Activated T-cell treated with anti-CD3 and anti-CD28 coated beads for 4 hours (primary cell): ENCODE results near the gene ZNF385C.
A peak's percentile ranks its signal among the peaks of the same experiment; 100 is the strongest.

ENCODE experiments used
- DNase-seq: peaks from one replicate; pipeline ENCODE4 v3.0.0-alpha.2; 2020

ZNF385C gene

DNA sequence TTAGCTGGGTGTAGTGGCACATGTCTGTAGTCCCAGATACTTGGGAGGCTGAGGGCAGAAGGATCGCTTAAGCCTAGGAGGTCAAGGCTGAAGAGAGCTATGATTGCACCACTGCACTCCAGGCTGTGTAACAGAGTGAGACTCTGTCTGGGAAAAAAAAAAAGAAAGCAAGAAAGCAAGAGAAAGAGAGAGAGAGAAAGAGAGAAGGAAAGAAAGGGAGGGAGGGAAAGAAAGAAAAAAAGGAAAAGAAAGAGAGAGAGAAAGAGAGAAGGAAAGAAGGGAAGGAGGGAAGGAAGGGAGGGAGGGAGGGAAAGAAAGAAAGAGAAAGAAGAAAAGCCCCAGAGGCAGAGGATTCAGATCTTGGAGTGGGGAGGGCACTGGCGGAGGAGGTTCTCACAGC, 7.7 kb upstream of the ZNF385C start:
- DNase-seq, result no peak

- DNase-seq, result no peak
Observed at GRCh38 chr17:42104264-42104663, 6.0 kb upstream of the ZNF385C start.

DNA sequence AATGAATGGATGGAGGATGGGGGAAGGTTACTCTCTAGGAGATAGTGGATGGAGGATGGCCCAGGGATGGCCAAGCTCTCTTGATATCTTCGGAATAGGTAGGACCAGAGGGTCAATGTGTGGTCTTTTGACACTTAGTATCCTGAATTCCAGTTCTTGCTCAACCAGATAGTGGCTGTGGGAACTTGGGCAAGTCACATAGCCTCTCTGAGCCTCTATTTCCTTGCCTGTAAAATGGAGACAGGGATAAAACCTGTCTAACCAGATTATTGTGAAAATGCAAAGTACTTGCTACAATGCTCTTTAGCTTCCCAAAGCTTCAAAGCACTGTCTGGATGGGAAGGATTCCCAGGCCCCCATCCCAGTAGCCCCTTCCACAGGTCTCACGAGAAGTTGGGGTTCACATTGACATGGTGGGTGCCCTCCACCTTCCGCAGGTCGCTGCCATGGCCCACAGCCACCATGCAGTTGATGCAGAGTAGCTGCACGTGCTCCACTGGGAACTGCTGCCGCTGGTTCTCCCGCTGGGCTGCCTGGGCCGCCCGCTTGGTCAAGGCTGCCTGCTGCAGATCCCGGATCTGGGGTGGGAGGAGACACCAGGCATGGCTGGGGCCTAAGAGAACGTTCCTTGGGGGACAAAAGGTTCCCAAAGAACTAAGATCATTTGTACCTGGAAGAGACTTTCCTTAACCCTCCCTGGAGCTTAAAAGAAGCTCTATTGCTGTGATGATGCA, 5.1 kb upstream of the ZNF385C start:
- no peak for DNase-seq

- peak; percentile 44 for DNase-seq
Observed at GRCh38 chr17:42101513-42102292, 3.4 kb upstream of the ZNF385C start.

DNA sequence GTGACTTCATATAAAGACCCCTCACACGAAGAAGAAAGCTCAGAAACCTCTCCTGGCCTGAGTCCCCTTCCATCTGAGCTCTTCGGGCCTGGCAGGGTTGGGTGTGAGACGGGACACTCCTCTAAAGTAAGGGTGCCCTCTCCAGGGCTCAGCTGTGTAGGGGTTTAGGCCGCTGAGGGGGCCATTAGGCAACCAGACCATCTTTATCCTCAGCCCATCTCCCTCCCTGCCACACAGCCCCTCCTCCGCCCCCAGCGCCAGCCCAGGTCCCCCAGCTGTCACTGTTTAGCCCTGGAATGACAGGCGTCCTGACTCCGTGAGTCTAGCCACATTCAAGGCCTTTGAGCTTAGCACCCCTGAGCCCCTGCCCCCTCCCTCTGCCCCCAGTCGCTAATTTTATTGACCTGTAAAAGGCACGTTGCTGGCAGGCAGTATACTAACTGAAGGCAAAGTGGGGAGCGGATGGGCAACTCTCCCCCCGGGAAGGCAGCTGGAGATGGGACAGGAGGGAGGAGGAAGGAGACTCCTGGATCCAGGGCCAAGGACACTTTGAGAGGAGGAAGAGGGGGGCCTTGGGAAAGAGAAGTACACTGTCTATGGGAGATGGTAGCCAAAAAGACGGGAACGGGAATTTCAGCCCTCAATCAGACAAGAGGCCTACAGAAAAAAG, 592 bp upstream of the ZNF385C start:
- DNase-seq, result no peak

GRCh38 chr17:42096360-42097111, 1.7 kb downstream of the ZNF385C start:
- no peak for DNase-seq

DNA sequence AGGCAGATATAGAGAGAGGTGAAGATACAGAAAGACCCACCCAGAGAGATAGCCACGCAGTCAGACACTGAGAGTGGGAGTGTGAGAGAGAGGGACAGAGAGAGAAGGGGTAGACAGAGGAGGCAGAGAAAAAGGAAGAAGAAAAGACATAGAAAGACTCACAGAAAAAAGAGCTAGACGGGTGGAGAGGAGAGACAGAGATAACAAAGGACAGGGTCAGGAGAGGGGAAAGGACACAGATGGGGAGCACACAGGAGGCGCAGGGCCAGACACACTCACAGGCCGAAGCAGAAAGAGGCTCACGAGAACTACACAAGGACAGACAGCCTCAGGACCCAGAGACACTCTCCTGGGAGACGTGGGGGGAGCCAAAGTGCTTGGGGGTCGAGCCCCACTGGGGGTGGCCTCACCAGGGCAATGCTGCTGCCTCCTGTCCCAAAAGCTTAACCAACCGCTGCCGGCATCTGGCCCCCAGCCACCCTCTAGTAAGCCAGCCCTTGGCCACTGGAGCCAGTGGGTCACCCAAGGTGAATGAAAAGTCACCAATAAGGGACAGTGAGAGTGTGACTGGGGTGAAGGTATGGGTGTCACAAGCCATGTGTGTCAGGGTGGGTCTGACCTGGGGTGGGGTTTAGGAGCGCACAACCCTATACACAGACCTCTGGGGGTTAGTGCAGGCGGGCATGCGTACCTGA, 3.8 kb downstream of the ZNF385C start:
- no peak for DNase-seq

DNA sequence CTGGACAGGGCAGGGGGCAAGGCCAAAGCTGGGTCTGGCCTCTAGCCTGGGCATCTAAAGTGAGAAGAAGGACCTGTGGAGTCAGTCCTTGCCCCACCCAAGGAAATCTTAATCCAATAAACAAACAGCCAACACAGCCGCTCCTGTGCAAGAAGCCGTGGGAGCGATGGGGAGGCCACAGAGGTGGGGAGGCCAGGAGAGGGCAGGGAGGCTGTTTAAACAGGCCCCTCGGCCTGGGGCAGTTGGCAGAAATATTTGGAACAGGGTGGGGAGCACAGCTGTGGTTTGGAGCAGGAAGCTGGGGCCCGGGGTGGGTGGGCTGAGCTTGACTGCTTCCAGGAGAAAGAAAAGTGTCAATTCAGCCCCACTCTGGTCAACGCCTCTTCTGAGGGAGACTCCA, 5.3 kb downstream of the ZNF385C start:
- no peak for DNase-seq

- DNase-seq, result no peak
Observed at GRCh38 chr17:42090964-42091790, 7.1 kb downstream of the ZNF385C start.

DNA sequence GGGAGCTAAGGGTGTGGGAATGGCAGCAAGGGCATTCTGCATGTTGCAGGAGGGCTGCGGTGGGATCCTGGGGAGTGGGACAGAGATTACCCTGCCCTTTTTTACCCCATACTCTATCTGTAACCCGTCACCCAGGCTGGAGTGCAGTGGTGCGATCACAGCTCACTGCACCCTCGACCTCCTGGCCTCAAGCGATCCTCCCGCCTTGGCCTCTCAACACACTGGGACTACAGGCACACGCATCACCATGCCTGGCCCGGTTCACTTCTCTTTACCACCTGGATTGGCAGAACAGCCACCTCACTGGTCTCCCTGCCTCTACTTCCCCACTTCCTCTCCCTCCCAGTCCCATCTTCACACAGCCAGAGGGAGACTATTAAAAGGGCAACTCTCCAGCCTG, 9.5 kb downstream of the ZNF385C start:
- DNase-seq, result no peak

DNA sequence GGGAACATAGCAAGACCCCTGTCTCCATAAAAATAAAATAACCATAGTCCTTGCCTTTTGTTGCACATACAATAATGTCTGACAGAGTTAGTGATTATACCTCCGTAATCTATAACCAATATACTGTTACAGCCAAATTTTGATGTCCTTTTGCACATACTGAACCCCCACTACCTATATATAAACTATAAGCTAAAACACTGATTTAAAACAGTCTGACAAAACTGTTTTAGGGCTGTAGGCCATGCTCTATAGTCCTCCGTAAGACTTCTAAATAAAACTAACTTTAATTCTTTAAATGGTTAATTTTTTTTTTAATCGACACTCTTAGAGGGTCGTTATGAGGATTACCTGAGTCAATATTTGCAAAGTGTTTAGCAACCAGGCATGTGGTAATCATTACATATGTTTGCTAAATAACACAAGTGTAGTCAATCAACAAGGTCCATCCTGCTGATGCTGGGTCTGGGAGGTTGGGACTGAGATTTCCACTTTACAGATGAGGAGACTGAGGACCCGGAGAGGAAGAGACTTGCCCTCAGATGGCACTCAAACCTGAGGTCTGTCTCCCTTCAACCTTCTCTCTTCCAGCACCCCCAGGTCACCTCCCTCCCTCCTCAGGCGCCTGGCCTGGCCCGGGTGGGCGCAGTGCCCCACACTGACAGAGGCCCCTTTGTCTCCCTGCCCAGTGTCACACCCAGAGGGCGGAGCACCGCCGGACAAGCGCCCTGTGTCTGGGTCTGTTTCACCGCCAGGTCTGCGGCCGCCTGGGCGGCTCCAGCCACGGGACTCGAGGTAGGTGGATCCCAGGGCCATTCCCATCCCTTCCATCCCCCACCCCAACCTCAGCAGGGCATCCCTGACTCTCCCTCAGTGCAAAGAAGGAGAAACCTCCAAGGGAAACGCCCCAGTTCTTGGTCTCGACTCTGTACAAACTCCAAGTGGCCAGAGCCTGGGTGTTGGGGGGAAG, 10.3 kb downstream of the ZNF385C start:
- DNase-seq, result no peak

- no peak for DNase-seq
Observed at GRCh38 chr17:42087042-42087701, 11.1 kb downstream of the ZNF385C start.

DNA sequence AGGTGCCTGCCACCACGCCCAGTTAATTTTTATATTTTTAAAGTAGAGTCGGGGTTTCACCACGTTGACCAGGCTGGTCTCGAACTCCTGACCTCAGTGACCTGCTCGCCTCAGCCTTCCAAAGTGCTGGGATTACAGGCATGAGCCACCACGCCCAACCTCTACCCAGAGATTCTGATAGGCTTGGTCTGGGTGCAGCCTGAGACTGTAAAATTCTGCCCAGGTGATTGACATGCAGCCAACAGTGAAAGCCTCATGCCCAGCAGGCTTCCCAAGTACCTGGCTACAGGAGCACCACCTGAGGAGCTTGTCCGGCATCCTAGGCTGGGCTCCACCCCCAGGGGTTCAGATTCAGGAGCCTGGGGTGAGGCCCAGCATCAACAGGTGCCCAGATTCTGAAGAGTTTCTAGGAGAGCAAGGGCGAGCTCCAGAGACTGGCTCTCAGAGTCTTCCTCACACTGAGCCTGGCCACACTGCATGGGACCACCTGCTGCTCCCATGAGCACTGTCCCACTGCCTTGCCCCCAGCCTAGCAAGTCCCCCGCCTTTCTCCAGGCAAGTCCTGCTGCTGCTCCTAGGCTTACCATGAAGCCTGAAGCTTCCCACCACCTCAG, 16.6 kb downstream of the ZNF385C start:
- DNase-seq, result no peak

DNA sequence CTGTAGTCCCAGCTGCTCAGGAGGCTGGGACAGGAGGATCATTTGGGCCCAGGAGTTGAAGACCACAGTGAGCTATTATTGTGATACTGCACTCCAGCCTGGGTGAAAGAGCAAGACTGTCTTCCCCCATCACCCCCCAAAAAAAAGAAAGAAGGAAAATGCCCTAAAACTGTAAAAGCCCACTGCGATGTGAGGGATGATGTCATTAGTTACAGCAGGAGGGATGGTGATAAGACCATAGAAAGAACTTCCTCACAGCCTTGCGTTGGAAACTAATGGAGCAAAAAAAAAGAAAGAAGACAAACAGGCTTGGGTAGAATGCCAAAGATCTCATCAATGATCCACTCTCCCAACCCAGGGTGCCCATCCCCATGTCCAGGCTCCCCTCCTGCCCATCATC, 18.7 kb downstream of the ZNF385C start:
- no peak for DNase-seq

GRCh38 chr17:42078396-42079043, 19.8 kb downstream of the ZNF385C start:
- DNase-seq, result no peak

DNA sequence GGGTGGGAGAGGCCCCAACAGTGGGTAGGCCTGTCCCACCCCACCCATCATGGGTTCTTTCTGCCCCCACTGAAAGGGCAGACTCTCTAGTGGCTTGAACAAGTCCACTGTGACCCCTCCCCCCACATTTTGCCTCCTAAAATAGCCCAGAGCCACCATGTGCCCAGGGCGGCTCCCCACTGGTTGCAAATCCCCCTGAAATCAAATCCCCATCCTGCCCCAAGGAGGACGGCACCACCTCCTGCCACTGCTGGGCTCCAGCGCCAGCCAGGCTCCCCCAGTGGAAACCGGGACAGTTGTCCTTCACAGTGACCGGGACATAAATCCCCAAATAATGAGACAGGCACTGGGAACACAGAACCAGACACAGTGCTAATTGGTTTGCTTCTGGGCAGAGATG, 20.5 kb downstream of the ZNF385C start:
- no peak for DNase-seq

GRCh38 chr17:42076797-42077559, 21.3 kb downstream of the ZNF385C start:
- no peak for DNase-seq

GRCh38 chr17:42075789-42076188, 22.5 kb downstream of the ZNF385C start:
- no peak for DNase-seq
